ENCODE results near the gene OXLD1. TPM values are rescaled to one million over a fixed set of nuclear protein-coding genes. Genes with fewer than 3 reads are reported as not detected.

The OXLD1 gene
- total and polyA plus RNA-seq, 2 donors (not counting 1 experiment from before 2014, with no cell fraction given) = 39.5 to 102 TPM

DNA sequence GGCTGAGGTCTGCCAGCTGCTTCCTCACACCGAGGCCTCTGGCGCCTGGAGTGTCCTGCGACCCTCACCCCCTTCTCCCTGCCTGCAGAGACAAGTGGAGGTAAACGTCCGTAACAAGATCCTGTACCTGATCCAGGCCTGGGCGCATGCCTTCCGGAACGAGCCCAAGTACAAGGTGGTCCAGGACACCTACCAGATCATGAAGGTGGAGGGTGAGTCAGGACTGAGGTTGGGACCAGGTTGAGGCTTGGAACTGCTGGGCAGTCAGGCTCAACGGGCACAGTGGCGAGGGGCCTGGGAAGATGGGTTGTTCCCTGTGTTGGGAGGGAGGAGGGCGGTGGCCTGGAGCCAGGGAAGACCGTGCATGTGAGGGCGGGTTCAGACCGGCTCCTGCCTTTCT is 22.2 kb upstream of the OXLD1 start:
- Mint-ChIP-seq H3K9me3 (ENCODE audit: insufficient read depth) (no peaks in the 10 kb centered on the region), H3K4me1 (peaks cover 24% of the 10 kb centered on the region), H3K27me3 (no peaks in the 10 kb centered on the region), H3K4me3 (no peak overlapping the region), H3K27ac (no peak overlapping the region)
- intact Hi-C loops (cut with micrococcal nuclease) = no loop called here
- H3K27ac ChIP-seq (ENCODE audit: low read length in 2 of 2) = no peak overlapping the region
- H3K27me3 ChIP-seq (replicated peaks in 1 of 4; ENCODE audit: control extremely low read depth in 1 of 4, control insufficient read depth in 3 of 4, insufficient read depth in 4 of 4, low read length in 3 of 4) = no peaks in the 10 kb centered on the region
- no peak overlapping the region for H2AFZ ChIP-seq (ENCODE audit: insufficient read depth, low read depth, low read length, poor library complexity, severe bottlenecking)
- peaks cover 88% of the 10 kb centered on the region for H4K20me1 ChIP-seq (ENCODE audit: control insufficient read depth, insufficient read depth, low read length, poor library complexity, severe bottlenecking)
- H3K79me2 ChIP-seq (ENCODE audit: control insufficient read depth, insufficient read depth, low read length) = peaks cover 74% of the 10 kb centered on the region
- no peak overlapping the region for H3K4me2 ChIP-seq (replicated peaks; ENCODE audit: low read depth, low read length, poor library complexity, severe bottlenecking)
- TF ChIP-seq, protein P1, sequence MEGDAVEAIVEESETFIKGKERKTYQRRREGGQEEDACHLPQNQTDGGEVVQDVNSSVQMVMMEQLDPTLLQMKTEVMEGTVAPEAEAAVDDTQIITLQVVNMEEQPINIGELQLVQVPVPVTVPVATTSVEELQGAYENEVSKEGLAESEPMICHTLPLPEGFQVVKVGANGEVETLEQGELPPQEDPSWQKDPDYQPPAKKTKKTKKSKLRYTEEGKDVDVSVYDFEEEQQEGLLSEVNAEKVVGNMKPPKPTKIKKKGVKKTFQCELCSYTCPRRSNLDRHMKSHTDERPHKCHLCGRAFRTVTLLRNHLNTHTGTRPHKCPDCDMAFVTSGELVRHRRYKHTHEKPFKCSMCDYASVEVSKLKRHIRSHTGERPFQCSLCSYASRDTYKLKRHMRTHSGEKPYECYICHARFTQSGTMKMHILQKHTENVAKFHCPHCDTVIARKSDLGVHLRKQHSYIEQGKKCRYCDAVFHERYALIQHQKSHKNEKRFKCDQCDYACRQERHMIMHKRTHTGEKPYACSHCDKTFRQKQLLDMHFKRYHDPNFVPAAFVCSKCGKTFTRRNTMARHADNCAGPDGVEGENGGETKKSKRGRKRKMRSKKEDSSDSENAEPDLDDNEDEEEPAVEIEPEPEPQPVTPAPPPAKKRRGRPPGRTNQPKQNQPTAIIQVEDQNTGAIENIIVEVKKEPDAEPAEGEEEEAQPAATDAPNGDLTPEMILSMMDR (IDR thresholded peaks at IDR 0.05) = no peak
- no peak for TF ChIP-seq EZH2 (IDR thresholded peaks at IDR 0.05; ENCODE audit: borderline replicate concordance, insufficient read depth, low read depth, low read length, poor library complexity, severe bottlenecking)
- ATAC-seq (ENCODE audit: low read depth) (no peak), DNase-seq (no peak)
- CTCF ChIA-PET = no interaction called here
- no peak overlapping the region for H3K9ac ChIP-seq (ENCODE audit: low read length)
- H3K4me3 ChIP-seq (ENCODE audit: control extremely low read depth in 1 of 5, extremely low read depth in 1 of 5, insufficient read depth in 1 of 5, low read depth in 2 of 5, low read length in 4 of 5) = no peak overlapping the region
- 89% methylated on average over 9 of the region's 14 CpGs for WGBS (ENCODE audit: insufficient coverage)
- POLR2A ChIA-PET = no interaction called here
- H3K4me1 ChIP-seq (ENCODE audit: control insufficient read depth in 2 of 2, insufficient read depth in 2 of 2, low read length in 2 of 2) = peaks cover 15 to 16% of the 10 kb centered on the region in 2 donors
- peaks cover 0 to 61% of the 10 kb centered on the region in 2 experiments for H3K36me3 ChIP-seq (replicated peaks in 1 of 2; ENCODE audit: control extremely low read depth in 1 of 2, control insufficient read depth in 1 of 2, extremely low read depth in 1 of 2, insufficient read depth in 2 of 2, low read length in 1 of 2)
- H3K9me3 ChIP-seq (ENCODE audit: control extremely low read depth in 1 of 3, control insufficient read depth in 2 of 3, insufficient read depth in 1 of 3, low read length in 2 of 3) = no peaks in the 10 kb centered on the region

DNA sequence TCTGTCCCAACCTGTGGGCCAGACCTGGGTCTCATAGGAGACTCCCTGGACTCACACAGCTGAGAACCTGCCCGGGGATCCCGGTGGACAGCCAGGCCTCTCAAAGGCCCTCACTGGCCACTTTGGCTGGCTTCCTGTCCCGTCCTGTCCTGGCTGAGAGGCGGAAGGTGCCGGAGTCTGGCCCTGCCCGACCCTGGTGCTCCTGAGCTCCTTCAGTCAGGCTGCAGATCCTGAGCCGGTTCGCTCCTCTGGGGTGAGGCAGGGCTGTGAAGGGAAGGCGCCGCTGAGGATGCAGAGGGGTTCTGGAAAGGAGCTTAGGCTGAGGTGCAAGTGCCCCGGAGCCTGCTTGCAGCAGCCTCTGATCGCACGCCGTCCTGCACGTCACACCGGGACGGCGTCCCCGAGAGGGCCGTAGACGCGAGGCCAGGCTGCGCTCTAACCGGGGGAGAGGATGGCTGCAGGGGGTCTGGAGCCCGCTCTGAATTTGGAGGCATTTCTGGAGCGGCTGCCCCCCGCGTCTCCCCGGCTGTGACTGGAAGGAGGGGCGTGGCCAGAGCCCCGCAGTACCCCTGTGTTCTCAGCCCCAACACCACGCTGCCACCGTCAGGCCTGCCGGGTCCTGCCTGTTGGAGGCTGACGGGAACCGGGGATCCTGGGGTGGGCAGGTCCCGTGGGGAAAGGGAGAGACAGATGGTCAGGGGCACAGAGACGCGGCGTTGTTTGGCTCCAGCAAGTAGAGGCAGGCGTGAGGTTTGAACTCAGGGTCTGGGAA is 21.6 kb upstream of the OXLD1 start:
- DNase-seq = no peak
- H3K36me3 ChIP-seq (replicated peaks in 1 of 2; ENCODE audit: control extremely low read depth in 1 of 2, control insufficient read depth in 1 of 2, extremely low read depth in 1 of 2, insufficient read depth in 2 of 2, low read length in 1 of 2) = peaks cover 0 to 59% of the 10 kb centered on the region in 2 experiments

More for the DNA sequence above, 21.6 kb upstream of the OXLD1 start:
- no peak overlapping the region for H3K4me3 ChIP-seq (ENCODE audit: control extremely low read depth in 1 of 5, extremely low read depth in 1 of 5, insufficient read depth in 1 of 5, low read depth in 2 of 5, low read length in 4 of 5)
- H3K4me1 ChIP-seq (ENCODE audit: control insufficient read depth in 2 of 2, insufficient read depth in 2 of 2, low read length in 2 of 2) = peaks cover 16 to 19% of the 10 kb centered on the region in 2 donors
- no peak overlapping the region for H3K9ac ChIP-seq (ENCODE audit: low read length)
- H4K20me1 ChIP-seq (ENCODE audit: control insufficient read depth, insufficient read depth, low read length, poor library complexity, severe bottlenecking) = peaks cover 81% of the 10 kb centered on the region
- TF ChIP-seq, protein P1 (IDR thresholded peaks at IDR 0.05) = no peak
- no peak for TF ChIP-seq EZH2 (IDR thresholded peaks at IDR 0.05; ENCODE audit: borderline replicate concordance, insufficient read depth, low read depth, low read length, poor library complexity, severe bottlenecking)
- Mint-ChIP-seq H3K9me3 (ENCODE audit: insufficient read depth) (no peaks in the 10 kb centered on the region), H3K27ac (no peak overlapping the region), H3K4me1 (peaks cover 27% of the 10 kb centered on the region), H3K4me3 (no peak overlapping the region), H3K27me3 (no peaks in the 10 kb centered on the region)
- intact Hi-C loops (cut with micrococcal nuclease) = no loop called here
- H3K4me2 ChIP-seq (replicated peaks; ENCODE audit: low read depth, low read length, poor library complexity, severe bottlenecking) = no peak overlapping the region
- no peaks in the 10 kb centered on the region for H3K9me3 ChIP-seq (ENCODE audit: control extremely low read depth in 1 of 3, control insufficient read depth in 2 of 3, insufficient read depth in 1 of 3, low read length in 2 of 3)
- H2AFZ ChIP-seq (ENCODE audit: insufficient read depth, low read depth, low read length, poor library complexity, severe bottlenecking) = no peak overlapping the region
- H3K79me2 ChIP-seq (ENCODE audit: control insufficient read depth, insufficient read depth, low read length) = peaks cover 78% of the 10 kb centered on the region
- ChIA-PET POLR2A (no interaction called here), CTCF (no interaction called here)
- H3K27me3 ChIP-seq (replicated peaks in 1 of 4; ENCODE audit: control extremely low read depth in 1 of 4, control insufficient read depth in 3 of 4, insufficient read depth in 4 of 4, low read length in 3 of 4) = no peaks in the 10 kb centered on the region
- H3K27ac ChIP-seq (ENCODE audit: low read length in 2 of 2) = no peak overlapping the region
- ATAC-seq (ENCODE audit: low read depth) = no peak
- 94% methylated on average over 38 of the region's 41 CpGs for WGBS (ENCODE audit: insufficient coverage)

Data from B cell (primary cell).